Left lung (tissue), 10 donors: Measurements from ENCODE around the gene FGF2. TPM values are rescaled to one million over a fixed set of nuclear protein-coding genes. Genes with fewer than 3 reads are reported as not detected.
A peak's percentile ranks its signal among the peaks of the same experiment; 100 is the strongest.

ENCODE experiments used
- ATAC-seq: fragments of 200-7000 bp; cut with Tn5 transposase; one replicate; pipeline ENCODE4 v1.9.1; 2020; ENCODE audit warnings: moderate library complexity
- DNase-seq, 4 donors: peaks; one replicate each; pipeline ENCODE4 v3.0.0-alpha.2; 2013 to 2020
- H3K27ac ChIP-seq, 2 donors: fragments of 200-600 bp; sonication (generic) in 1 of 2; one replicate each; pipeline versions ENCODE4 v1.5.0 to v1.8.0; 2020 to 2021
- H3K27me3 ChIP-seq, 2 donors: fragments of 200-600 bp; sonication (generic) in 1 of 2; one replicate each; pipeline versions ENCODE4 v1.5.0 to v1.8.0; 2020 to 2021
- H3K36me3 ChIP-seq, 2 donors: fragments of 200-600 bp; sonication (generic) in 1 of 2; one replicate each; pipeline versions ENCODE4 v1.5.0 to v1.8.0; 2020 to 2021
- H3K4me1 ChIP-seq, 2 donors: fragments of 200-600 bp; one replicate each; pipeline ENCODE4 v1.8.0; 2021
- H3K4me3 ChIP-seq, 2 donors: fragments of 200-600 bp; sonication (generic) in 1 of 2; one replicate each; pipeline versions ENCODE4 v1.5.0 to v1.8.0; 2020 to 2021; ENCODE audit warnings: mild to moderate bottlenecking in 1 of 2
- H3K9me3 ChIP-seq, 2 donors: fragments of 200-600 bp; sonication (generic) in 1 of 2; one replicate each; pipeline versions ENCODE4 v1.5.0 to v1.8.0; 2020 to 2021
- intact Hi-C, 2 donors: fragments of 100-400 bp; cut with DNase I; formaldehyde crosslinking; loops; one replicate each; pipeline versions ENCODE4 v1.11.2 to v1.14.2; 2022
- polyA plus RNA-seq, 6 donors: library from polyadenylated mRNA; unstranded; fragments of 120-200 nt; gene quantifications; one replicate each; pipeline ENCODE4 v1.2.1, GENCODE V29; 2013; ENCODE audit not compliant: insufficient read length in 6 of 6
- total RNA-seq, 2 donors: library from RNA; stranded (reverse); fragmentation: NEBNext Ultra II Directional; extraction: Animal tissue kit (Norgen Biotek cat#: 25700); gene quantifications; one replicate each; pipeline ENCODE4 v1.2.1, GENCODE V29; 2021
- TF ChIP-seq, protein P1 (sequence below), 2 donors: fragments of 200-600 bp; sonication (generic) in 1 of 2; IDR thresholded peaks; one replicate each; pipeline versions ENCODE4 v1.5.0 to v1.8.0; 2021; ENCODE audit warnings: antibody characterized with exemption in 2 of 2
- donor health status: DM: no; HTN: yes; CAD: no.
- donor health status: DM: no; HTN: no; CAD: no.

FGF2 gene
- total and polyA plus RNA-seq, 8 donors: 6.5 to 14.7 (median 7.2) TPM

DNA sequence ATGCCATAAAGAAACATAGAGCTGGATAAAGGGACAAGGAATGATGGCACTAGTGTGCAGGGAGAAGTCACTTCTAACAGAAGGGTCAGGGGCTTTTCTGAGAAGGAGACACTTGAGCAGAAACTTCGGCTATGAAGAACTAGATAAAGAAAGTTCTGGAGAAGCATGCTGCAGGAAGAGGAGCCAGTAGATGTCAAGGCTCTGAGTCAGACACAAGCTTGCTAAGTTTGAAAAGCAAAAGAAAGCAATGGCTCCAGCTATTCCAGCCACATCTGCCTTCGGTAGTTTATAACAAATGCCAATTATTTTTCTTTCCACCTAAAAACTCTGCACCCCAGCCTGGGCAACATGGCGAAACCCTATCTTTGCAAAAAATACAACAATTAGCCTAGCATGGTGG is 88.3 kb downstream of the FGF2 start:
- ATAC-seq (no peak), DNase-seq (no peak)
- no peak overlapping the region for H3K27ac ChIP-seq
- H3K9me3 ChIP-seq: no peaks in the 10 kb centered on the region
- TF ChIP-seq, protein P1, sequence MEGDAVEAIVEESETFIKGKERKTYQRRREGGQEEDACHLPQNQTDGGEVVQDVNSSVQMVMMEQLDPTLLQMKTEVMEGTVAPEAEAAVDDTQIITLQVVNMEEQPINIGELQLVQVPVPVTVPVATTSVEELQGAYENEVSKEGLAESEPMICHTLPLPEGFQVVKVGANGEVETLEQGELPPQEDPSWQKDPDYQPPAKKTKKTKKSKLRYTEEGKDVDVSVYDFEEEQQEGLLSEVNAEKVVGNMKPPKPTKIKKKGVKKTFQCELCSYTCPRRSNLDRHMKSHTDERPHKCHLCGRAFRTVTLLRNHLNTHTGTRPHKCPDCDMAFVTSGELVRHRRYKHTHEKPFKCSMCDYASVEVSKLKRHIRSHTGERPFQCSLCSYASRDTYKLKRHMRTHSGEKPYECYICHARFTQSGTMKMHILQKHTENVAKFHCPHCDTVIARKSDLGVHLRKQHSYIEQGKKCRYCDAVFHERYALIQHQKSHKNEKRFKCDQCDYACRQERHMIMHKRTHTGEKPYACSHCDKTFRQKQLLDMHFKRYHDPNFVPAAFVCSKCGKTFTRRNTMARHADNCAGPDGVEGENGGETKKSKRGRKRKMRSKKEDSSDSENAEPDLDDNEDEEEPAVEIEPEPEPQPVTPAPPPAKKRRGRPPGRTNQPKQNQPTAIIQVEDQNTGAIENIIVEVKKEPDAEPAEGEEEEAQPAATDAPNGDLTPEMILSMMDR (IDR thresholded peaks at IDR 0.05): no peak
- H3K27me3 ChIP-seq: no peaks in the 10 kb centered on the region
- intact Hi-C loops: no loop called here
- no peaks in the 10 kb centered on the region for H3K36me3 ChIP-seq
- H3K4me1 ChIP-seq: no peaks in the 10 kb centered on the region
- H3K4me3 ChIP-seq: no peak overlapping the region

DNA sequence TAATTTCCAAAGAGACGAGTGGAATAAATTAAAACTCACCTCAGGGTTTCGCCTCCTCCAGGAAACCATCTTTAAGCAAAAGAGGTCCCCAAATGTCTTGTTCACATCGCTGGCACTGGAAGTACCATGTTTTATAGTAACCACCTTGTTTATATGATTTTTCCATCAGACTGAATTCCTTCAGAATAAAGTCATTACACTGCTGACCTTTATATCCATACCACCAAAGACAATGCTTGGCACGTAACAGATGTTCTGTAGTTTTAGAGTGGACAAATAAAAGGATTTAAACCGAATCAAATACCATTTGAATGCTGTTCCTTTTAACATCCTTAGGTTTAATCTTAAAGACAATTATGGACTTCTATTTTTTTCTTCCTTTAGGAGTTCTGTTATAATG is 91.1 kb downstream of the FGF2 start:
- no peak overlapping the region for H3K27ac ChIP-seq
- peaks cover 0 to 8% of the 10 kb centered on the region in 2 donors for H3K4me1 ChIP-seq
- ATAC-seq: no peak
- H3K36me3 ChIP-seq: no peaks in the 10 kb centered on the region
- intact Hi-C loops: no loop called here
- H3K27me3 ChIP-seq: no peaks in the 10 kb centered on the region
- DNase-seq: no peak
- TF ChIP-seq, protein P1 (IDR thresholded peaks at IDR 0.05): no peak
- no peaks in the 10 kb centered on the region for H3K9me3 ChIP-seq
- H3K4me3 ChIP-seq: no peak overlapping the region

DNA sequence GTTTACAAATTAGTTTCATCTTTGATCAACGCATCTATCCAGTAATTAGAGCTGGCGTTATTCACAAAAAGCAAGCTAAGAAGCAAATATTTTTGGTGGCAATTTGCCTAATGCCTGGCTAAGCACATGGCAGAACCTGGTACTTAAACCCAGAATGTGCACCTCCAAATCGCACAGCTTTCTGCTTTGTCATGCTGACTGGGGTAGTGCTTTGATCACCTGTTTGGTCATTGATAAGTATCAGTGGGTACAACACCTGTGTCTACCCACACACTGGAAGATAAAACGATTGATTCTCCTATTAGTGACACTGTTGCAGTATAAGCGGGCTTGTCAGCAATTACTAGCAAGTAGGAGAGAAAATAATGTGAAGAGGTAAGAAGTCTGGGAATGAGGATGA is 93.8 kb downstream of the FGF2 start:
- intact Hi-C loops: loop anchor here in 1 of 2 donors (10.0 kb wide), 1 partner anchor 316 kb away; no protein-coding TSS in a partner anchor
- no peak for ATAC-seq

DNA sequence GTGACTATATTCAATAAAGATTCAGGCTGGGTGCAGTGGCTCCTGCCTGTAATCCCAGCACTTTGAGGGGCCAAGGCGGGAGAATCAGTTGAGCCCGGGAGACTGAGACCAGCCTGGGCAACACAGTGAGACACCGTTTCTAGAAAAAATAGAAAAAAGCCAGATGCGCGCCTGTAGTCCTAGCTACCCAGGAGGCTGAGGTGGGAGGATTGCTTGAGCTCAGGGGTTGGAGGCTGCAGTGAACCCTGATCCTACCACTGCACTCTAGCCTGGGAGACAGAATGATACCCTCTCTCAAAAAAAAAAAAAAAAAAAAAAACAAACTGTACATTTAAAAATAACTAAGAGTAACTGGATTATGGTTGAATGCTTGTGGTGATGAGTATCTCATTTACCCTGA is 94.7 kb downstream of the FGF2 start:
- intact Hi-C loops: loop anchor here in 1 of 2 donors (10.0 kb wide), 1 partner anchor 316 kb away; no protein-coding TSS in a partner anchor
- DNase-seq: no peak
- Histone ChIP-seq H3K9me3 (no peaks in the 10 kb centered on the region), H3K4me3 (peak overlapping the region in 1 of 2 donors; percentile 92), H3K27me3 (no peaks in the 10 kb centered on the region), H3K27ac (peak overlapping the region in 1 of 2 donors; percentile 80), H3K4me1 (peaks cover 0 to 21% of the 10 kb centered on the region in 2 donors), H3K36me3 (no peaks in the 10 kb centered on the region)
- TF ChIP-seq, protein P1 (IDR thresholded peaks at IDR 0.05): no peak
- no peak for ATAC-seq

More for the DNA sequence above, 93.8 kb downstream of the FGF2 start:
- no peak for DNase-seq
- H3K4me1 ChIP-seq: peaks cover 0 to 21% of the 10 kb centered on the region in 2 donors
- H3K36me3 ChIP-seq: no peaks in the 10 kb centered on the region
- no peak overlapping the region for H3K4me3 ChIP-seq
- H3K9me3 ChIP-seq: no peaks in the 10 kb centered on the region
- no peaks in the 10 kb centered on the region for H3K27me3 ChIP-seq
- no peak overlapping the region for H3K27ac ChIP-seq
- TF ChIP-seq, protein P1 (IDR thresholded peaks at IDR 0.05): no peak

DNA sequence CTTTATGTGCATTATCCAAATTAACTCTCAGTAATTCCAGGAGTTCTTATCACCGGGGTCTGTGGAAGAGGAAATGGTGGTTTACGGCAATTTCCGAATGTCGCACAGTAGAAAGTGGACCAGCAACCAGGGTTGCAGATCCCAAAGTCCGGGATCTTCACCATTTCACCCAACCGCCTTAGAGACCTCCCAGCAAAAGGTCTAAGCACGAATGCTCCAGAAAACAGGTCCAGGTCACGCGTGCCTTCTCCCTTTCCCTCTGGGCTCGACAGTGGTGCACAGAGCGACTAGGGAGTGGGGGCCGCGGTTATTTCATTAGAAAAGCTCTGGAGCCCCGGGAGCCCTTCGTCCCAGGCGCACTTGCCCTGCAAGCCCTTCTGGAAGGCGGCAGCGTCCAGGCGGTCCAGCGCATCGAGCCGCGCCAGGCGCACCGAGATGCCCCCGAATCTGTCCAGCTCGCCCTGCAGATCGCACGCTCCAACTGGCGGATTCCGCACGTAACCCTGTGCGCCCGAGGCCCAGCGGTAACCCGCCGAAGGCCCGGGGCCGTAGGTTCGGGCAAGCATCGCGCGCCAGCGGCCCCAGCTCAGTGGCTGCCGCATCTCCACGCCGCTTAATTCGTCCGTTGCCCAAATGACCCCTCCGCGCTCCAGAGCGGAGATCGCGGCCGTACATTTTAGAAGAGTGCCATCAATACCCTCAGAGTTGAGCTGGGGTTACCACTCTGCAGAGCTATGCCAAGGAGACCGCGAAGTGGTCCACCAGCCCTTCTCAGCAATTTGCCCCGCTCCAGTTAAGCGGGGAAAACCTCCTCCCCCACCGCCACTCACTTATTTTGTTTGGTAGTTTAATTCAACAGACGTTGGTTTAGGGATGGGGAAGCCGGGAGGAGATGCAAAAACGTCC is 95.6 kb downstream of the FGF2 start, which contains the start of gene NUDT6:
Gene NUDT6, minus strand, starts transcription at position 627 of the 906 bp plus-strand sequence. Its CDS starts 25 bp downstream, at position 602.
- H3K4me3 ChIP-seq: peak within 1 kb of the TSS; percentile 71 to 92
- H3K9me3 ChIP-seq: no peaks in the 10 kb centered on the region
- no peaks in the 10 kb centered on the region for H3K36me3 ChIP-seq
- intact Hi-C loops: loop anchor here in 1 of 2 donors (10.0 kb wide), 1 partner anchor 317 kb away; no protein-coding TSS in a partner anchor
- peak; percentile 93 for ATAC-seq
- peak within 1 kb of the TSS; percentile 80 to 82 for H3K27ac ChIP-seq
- no peaks in the 10 kb centered on the region for H3K27me3 ChIP-seq
- peak; percentile 68 to 87 (median 74) for DNase-seq
- H3K4me1 ChIP-seq: peaks cover 0 to 21% of the 10 kb centered on the region in 2 donors
- TF ChIP-seq, protein P1 (IDR thresholded peaks at IDR 0.05): no peak
